Neural cell (in vitro differentiated cells): ENCODE results near the gene NAA20. TPM values are rescaled to one million over a fixed set of nuclear protein-coding genes. Genes with fewer than 3 reads are reported as not detected.

Source experiments
- H2AFZ ChIP-seq: fragments of 200-600, 300-800 bp; sonication (generic), shearing (Covaris generic); 2 replicates; pipeline ENCODE4 v1.6.0; 2014; ENCODE audit warnings: low read depth, mild to moderate bottlenecking, antibody characterized with exemption, low read length, moderate library complexity
- H3F3A ChIP-seq: fragments of 200-600 bp; shearing (Covaris generic); 2 replicates; pipeline ENCODE4 v1.6.1; 2016; ENCODE audit warnings: mild to moderate bottlenecking, moderate library complexity, mixed read lengths, antibody characterized with exemption, low read length; ENCODE audit not compliant: insufficient read depth, poor library complexity, severe bottlenecking
- H3K27ac ChIP-seq: fragments of 200-600, 300-800 bp; sonication (generic), shearing (Covaris generic); 2 replicates; pipeline ENCODE4 v1.5.1; 2014; ENCODE audit warnings: mild to moderate bottlenecking, low read length, moderate library complexity
- H3K27me3 ChIP-seq: fragments of 300-800, 200-600 bp; sonication (generic), shearing (Covaris generic); 2 replicates; pipeline ENCODE4 v1.6.0; 2014; ENCODE audit warnings: mild to moderate bottlenecking, low read depth, low read length, moderate library complexity; ENCODE audit not compliant: insufficient read depth
- H3K36me3 ChIP-seq: fragments of 300-800, 200-600 bp; sonication (generic), shearing (Covaris generic); 2 replicates; pipeline ENCODE4 v1.5.1; 2014; ENCODE audit warnings: mild to moderate bottlenecking, antibody characterized with exemption, low read length, moderate library complexity; ENCODE audit not compliant: insufficient read depth
- H3K4me2 ChIP-seq: fragments of 300-800, 200-600 bp; sonication (generic), shearing (Covaris generic); 2 replicates; pipeline ENCODE4 v1.6.0; 2014; ENCODE audit warnings: mild to moderate bottlenecking, low read length
- H3K4me3 ChIP-seq: fragments of 300-800, 200-600 bp; sonication (generic), shearing (Covaris generic); 2 replicates; pipeline ENCODE4 v1.5.1; 2014; ENCODE audit warnings: mild to moderate bottlenecking, low read length, moderate library complexity
- H3K79me2 ChIP-seq: fragments of 200-600 bp; shearing (Covaris generic); replicated peaks from 2 replicates; pipeline ENCODE4 v1.6.0; 2014; ENCODE audit warnings: mild to moderate bottlenecking, low read length, moderate library complexity; ENCODE audit not compliant: insufficient read depth
- H3K9ac ChIP-seq: fragments of 300-800, 200-600 bp; sonication (generic), shearing (Covaris generic); 2 replicates; pipeline ENCODE4 v1.6.1; 2016; ENCODE audit warnings: mild to moderate bottlenecking, low read length, mixed read lengths
- H3K9me2 ChIP-seq: fragments of 200-600 bp; shearing (Covaris generic); 2 replicates; pipeline ENCODE4 v1.6.1; 2016; ENCODE audit warnings: mild to moderate bottlenecking, low read length, mixed read lengths; ENCODE audit not compliant: insufficient read depth
- H3K9me3 ChIP-seq: fragments of 200-600, 300-800 bp; sonication (generic), shearing (Covaris generic); 2 replicates; pipeline ENCODE4 v1.6.1; 2016; ENCODE audit warnings: mild to moderate bottlenecking, mixed run types, low read length, moderate library complexity, mixed read lengths
- H4K20me1 ChIP-seq: fragments of 200-600 bp; shearing (Covaris generic); 2 replicates; pipeline ENCODE4 v1.6.1; 2016; ENCODE audit warnings: mild to moderate bottlenecking, mixed run types; ENCODE audit not compliant: insufficient read depth
- EP300 ChIP-seq: fragments of 450-650 bp; conservative IDR thresholded peaks from 2 replicates; pipeline ENCODE4 v1.6.1; 2014; ENCODE audit warnings: antibody characterized with exemption, mild to moderate bottlenecking, moderate library complexity; ENCODE audit not compliant: poor library complexity, severe bottlenecking
- EZH2 ChIP-seq: fragments of 200-600, 300-800 bp; shearing (Covaris generic), sonication (generic); IDR thresholded peaks from 2 replicates; pipeline ENCODE4 v1.6.1; 2014; ENCODE audit warnings: antibody characterized with exemption, low read length, borderline replicate concordance, mild to moderate bottlenecking; ENCODE audit not compliant: insufficient read depth, poor library complexity, severe bottlenecking
- MXI1 ChIP-seq: fragments of 450-650 bp; conservative IDR thresholded peaks from 2 replicates; pipeline ENCODE4 v1.6.1; 2014; ENCODE audit warnings: antibody characterized with exemption, mild to moderate bottlenecking; ENCODE audit not compliant: poor library complexity, severe bottlenecking
- POLR2AphosphoS5 ChIP-seq: IDR thresholded peaks from 2 replicates; pipeline ENCODE4 v1.6.1; 2012
- RAD21 ChIP-seq: fragments of 450-650 bp; conservative IDR thresholded peaks from 2 replicates; pipeline ENCODE4 v1.6.1; 2014; ENCODE audit warnings: antibody characterized with exemption, mild to moderate bottlenecking, moderate library complexity
- SMC3 ChIP-seq: fragments of 450-650 bp; conservative IDR thresholded peaks from 2 replicates; pipeline ENCODE4 v1.6.1; 2014; ENCODE audit warnings: antibody characterized with exemption, mild to moderate bottlenecking, moderate library complexity; ENCODE audit not compliant: poor library complexity
- TAF1 ChIP-seq: IDR thresholded peaks from 2 replicates; pipeline ENCODE4 v1.6.1; 2012; ENCODE audit warnings: low read depth
- polyA plus RNA-seq: library from polyadenylated mRNA; depleted of rRNA; stranded (reverse); fragments of >200 nt; gene quantifications from 2 replicates; pipeline ENCODE4 v1.2.3, GENCODE V29; 2014
- TF ChIP-seq, protein P1 (sequence below): fragments of 450-650 bp; IDR thresholded peaks from 2 replicates; pipeline ENCODE4 v1.5.1; 2014; ENCODE audit warnings: antibody characterized with exemption, mild to moderate bottlenecking, moderate library complexity; ENCODE audit not compliant: poor library complexity, severe bottlenecking
- TF ChIP-seq, protein P2 (sequence below): IDR thresholded peaks from 2 replicates; pipeline ENCODE4 v1.6.1; 2012; ENCODE audit warnings: borderline replicate concordance

The NAA20 gene
- polyA plus RNA-seq, 1 donor from 2014 or later = 48.9 TPM

DNA sequence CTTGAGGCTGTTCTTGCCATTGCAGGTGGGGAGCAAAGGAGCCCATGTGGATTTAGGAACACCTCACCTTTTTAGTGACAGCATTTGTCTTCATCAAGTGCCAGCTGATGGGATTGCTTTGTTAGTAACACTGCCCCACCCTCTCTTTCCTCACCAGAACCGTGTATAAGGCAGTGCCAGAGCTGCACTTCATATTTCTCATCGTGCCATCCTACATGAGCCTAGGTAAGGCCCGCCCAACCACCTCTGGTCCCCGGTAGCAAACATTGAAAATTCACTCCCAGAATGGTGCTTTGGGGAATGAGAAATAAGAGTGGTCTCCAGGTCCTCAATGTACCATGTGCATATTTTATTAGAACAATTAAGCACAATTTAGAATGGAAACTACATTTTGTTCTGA is 57.9 kb downstream of the NAA20 start (continued):
- TF ChIP-seq TAF1 (no peak), SMC3 (no peak), RAD21 (no peak)

DNA sequence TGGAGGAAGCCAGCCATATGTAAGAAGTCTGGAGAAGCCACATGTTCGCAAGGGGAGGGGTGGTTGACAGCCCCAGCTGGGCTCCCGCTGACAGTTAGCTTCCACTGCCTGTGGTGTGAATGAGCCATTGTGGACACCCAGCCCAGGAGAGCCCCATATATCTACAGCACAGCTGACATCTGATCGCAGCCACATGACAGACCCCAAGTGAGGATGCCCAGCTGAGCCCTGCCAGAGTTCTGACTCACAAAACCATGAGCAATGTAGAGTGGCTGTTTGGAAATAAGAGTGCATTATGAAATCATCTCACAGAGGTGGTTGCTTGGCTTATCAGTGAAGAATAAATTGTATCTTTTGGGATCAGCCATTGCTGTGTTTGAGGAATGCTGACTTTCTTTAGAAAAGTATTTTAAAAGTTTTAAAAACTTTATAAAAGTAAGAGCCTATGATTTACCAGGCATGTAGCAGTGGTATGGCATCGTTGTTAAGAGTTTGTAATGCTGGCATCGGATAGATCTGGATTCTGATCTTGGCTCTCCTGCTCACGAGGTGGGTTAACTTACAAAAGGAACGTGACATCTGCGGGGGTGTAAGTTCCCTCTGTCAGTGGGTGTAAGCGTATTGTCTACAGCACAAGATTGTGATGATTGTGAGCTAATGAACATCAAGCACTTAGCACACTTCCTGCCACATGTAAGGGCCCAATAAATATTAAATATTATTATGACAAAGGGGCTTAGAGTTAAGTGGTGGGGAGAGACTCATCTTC is 59.3 kb downstream of the NAA20 start:
- Histone ChIP-seq H3K27ac (no peak overlapping the region), H2AFZ (no peak overlapping the region), H3K79me2 (no peaks in the 10 kb centered on the region), H3K9ac (no peak overlapping the region), H3F3A (no peaks in the 10 kb centered on the region), H4K20me1 (no peaks in the 10 kb centered on the region), H3K27me3 (no peaks in the 10 kb centered on the region), H3K9me2 (no peaks in the 10 kb centered on the region), H3K4me2 (no peak overlapping the region), H3K4me3 (no peak overlapping the region), H3K36me3 (no peaks in the 10 kb centered on the region), H3K9me3 (no peaks in the 10 kb centered on the region)
- TF ChIP-seq POLR2AphosphoS5 = no peak
- TF ChIP-seq EZH2 = no peak
- TF ChIP-seq, protein P1, sequence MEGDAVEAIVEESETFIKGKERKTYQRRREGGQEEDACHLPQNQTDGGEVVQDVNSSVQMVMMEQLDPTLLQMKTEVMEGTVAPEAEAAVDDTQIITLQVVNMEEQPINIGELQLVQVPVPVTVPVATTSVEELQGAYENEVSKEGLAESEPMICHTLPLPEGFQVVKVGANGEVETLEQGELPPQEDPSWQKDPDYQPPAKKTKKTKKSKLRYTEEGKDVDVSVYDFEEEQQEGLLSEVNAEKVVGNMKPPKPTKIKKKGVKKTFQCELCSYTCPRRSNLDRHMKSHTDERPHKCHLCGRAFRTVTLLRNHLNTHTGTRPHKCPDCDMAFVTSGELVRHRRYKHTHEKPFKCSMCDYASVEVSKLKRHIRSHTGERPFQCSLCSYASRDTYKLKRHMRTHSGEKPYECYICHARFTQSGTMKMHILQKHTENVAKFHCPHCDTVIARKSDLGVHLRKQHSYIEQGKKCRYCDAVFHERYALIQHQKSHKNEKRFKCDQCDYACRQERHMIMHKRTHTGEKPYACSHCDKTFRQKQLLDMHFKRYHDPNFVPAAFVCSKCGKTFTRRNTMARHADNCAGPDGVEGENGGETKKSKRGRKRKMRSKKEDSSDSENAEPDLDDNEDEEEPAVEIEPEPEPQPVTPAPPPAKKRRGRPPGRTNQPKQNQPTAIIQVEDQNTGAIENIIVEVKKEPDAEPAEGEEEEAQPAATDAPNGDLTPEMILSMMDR = no peak
- TF ChIP-seq TAF1 = no peak
- TF ChIP-seq, protein P2, sequence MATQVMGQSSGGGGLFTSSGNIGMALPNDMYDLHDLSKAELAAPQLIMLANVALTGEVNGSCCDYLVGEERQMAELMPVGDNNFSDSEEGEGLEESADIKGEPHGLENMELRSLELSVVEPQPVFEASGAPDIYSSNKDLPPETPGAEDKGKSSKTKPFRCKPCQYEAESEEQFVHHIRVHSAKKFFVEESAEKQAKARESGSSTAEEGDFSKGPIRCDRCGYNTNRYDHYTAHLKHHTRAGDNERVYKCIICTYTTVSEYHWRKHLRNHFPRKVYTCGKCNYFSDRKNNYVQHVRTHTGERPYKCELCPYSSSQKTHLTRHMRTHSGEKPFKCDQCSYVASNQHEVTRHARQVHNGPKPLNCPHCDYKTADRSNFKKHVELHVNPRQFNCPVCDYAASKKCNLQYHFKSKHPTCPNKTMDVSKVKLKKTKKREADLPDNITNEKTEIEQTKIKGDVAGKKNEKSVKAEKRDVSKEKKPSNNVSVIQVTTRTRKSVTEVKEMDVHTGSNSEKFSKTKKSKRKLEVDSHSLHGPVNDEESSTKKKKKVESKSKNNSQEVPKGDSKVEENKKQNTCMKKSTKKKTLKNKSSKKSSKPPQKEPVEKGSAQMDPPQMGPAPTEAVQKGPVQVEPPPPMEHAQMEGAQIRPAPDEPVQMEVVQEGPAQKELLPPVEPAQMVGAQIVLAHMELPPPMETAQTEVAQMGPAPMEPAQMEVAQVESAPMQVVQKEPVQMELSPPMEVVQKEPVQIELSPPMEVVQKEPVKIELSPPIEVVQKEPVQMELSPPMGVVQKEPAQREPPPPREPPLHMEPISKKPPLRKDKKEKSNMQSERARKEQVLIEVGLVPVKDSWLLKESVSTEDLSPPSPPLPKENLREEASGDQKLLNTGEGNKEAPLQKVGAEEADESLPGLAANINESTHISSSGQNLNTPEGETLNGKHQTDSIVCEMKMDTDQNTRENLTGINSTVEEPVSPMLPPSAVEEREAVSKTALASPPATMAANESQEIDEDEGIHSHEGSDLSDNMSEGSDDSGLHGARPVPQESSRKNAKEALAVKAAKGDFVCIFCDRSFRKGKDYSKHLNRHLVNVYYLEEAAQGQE = no peak
- TF ChIP-seq EP300 = no peak
- no peak for TF ChIP-seq SMC3
- TF ChIP-seq RAD21 = no peak

DNA sequence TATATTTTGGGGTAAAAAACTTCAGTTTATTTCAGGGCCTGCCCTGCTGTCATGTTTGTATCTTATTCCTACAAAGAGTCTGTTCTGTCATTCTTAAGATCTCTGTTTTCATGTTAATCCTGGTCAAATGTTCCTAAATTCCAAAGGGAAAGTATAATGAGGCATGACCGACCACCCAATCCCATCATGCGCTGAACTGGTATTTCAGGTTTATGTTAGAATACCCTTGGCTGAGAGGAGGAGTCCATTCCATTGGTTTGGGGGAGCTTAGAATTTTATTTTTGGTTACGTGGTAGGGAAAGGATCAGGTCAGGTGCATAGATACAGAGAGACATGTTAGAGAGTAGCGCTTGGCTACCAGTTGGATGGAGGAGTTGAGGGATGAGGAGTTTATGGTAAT is 60.9 kb downstream of the NAA20 start:
- Histone ChIP-seq H3K4me3 (no peak overlapping the region), H4K20me1 (no peaks in the 10 kb centered on the region), H3K27me3 (no peaks in the 10 kb centered on the region), H3K9me3 (no peaks in the 10 kb centered on the region), H3K36me3 (no peaks in the 10 kb centered on the region), H2AFZ (no peak overlapping the region), H3K79me2 (no peaks in the 10 kb centered on the region), H3K4me2 (no peak overlapping the region), H3F3A (no peaks in the 10 kb centered on the region), H3K9me2 (no peaks in the 10 kb centered on the region), H3K27ac (no peak overlapping the region), H3K9ac (no peak overlapping the region)
- TF ChIP-seq MXI1 (no peak), POLR2AphosphoS5 (no peak), EZH2 (no peak), RAD21 (no peak), SMC3 (no peak), TAF1 (no peak), EP300 (no peak)
- TF ChIP-seq, protein P1 = no peak
- TF ChIP-seq, protein P2 = no peak
